Mesendoderm (in vitro differentiated cells): ENCODE data around the gene EMD.

Source experiments
- DNase-seq: peaks from one replicate; pipeline ENCODE4 v3.0.0; 2013
- H2AK5ac ChIP-seq: 2 replicates; pipeline ENCODE4 v1.6.1; 2013; ENCODE audit warnings: low read length, inconsistent platforms
- H2BK120ac ChIP-seq: 2 replicates; pipeline ENCODE4 v1.6.1; 2013; ENCODE audit warnings: low read depth, mild to moderate bottlenecking, low read length, moderate library complexity, mixed read lengths
- H2BK15ac ChIP-seq: replicated peaks from 2 replicates; pipeline ENCODE4 v1.6.1; 2013; ENCODE audit warnings: low read depth, mild to moderate bottlenecking, moderate library complexity
- H2BK5ac ChIP-seq: 2 replicates; pipeline ENCODE4 v1.6.1; 2013; ENCODE audit warnings: low read length, inconsistent platforms
- H3K18ac ChIP-seq: 2 replicates; pipeline ENCODE4 v1.6.1; 2013; ENCODE audit warnings: mild to moderate bottlenecking, low read length, mixed read lengths
- H3K23ac ChIP-seq: one replicate; pipeline ENCODE4 v1.6.1; 2013; ENCODE audit warnings: low read length
- H3K27ac ChIP-seq: 2 replicates; pipeline ENCODE4 v1.5.1; 2013; ENCODE audit warnings: low read depth, mild to moderate bottlenecking, inconsistent platforms, low read length, moderate library complexity
- H3K27me3 ChIP-seq: 2 replicates; pipeline ENCODE4 v1.6.1; 2013; ENCODE audit warnings: low read length, control low read depth, mild to moderate bottlenecking, inconsistent platforms; ENCODE audit not compliant: insufficient read depth, poor library complexity
- H3K36me3 ChIP-seq: 2 replicates; pipeline ENCODE4 v1.6.1; 2013; ENCODE audit warnings: low read length, inconsistent platforms; ENCODE audit not compliant: control insufficient read depth, insufficient read depth
- H3K4ac ChIP-seq: one replicate; pipeline ENCODE4 v1.6.1; 2013; ENCODE audit warnings: low read depth, mild to moderate bottlenecking, low read length, moderate library complexity
- H3K4me1 ChIP-seq: 2 replicates; pipeline ENCODE4 v1.6.1; 2013; ENCODE audit warnings: low read depth, low read length, inconsistent platforms; ENCODE audit not compliant: control insufficient read depth
- H3K4me2 ChIP-seq: 2 replicates; pipeline ENCODE4 v1.6.1; 2013; ENCODE audit warnings: low read length
- H3K4me3 ChIP-seq: 2 replicates; pipeline ENCODE4 v1.5.1; 2013; ENCODE audit warnings: mild to moderate bottlenecking, low read length
- H3K56ac ChIP-seq: one replicate; pipeline ENCODE4 v1.6.1; 2013; ENCODE audit warnings: low read length
- H3K79me1 ChIP-seq: 2 replicates; pipeline ENCODE4 v1.6.1; 2013; ENCODE audit warnings: low read length, inconsistent platforms
- H3K79me2 ChIP-seq: 2 replicates; pipeline ENCODE4 v1.6.1; 2013; ENCODE audit warnings: mild to moderate bottlenecking, low read length; ENCODE audit not compliant: control insufficient read depth, insufficient read depth
- H3K9ac ChIP-seq: 2 replicates; pipeline ENCODE4 v1.6.1; 2013; ENCODE audit warnings: low read length, inconsistent platforms
- H4K5ac ChIP-seq: one replicate; pipeline ENCODE4 v1.6.1; 2013; ENCODE audit warnings: low read length
- H4K8ac ChIP-seq: one replicate; pipeline ENCODE4 v1.6.1; 2013; ENCODE audit warnings: low read depth, mild to moderate bottlenecking, control low read depth, low read length, moderate library complexity
- WGBS: extraction: QIAGEN DNeasy Blood & Tissue Kit; methylation state at CpG from one replicate; pipeline ENCODE4 v1.1.7; 2013; ENCODE audit warnings: low lambda C conversion rate, missing lambda C conversion rate; ENCODE audit not compliant: insufficient coverage; ENCODE audit errors: extremely low coverage; 5-methylcytosine and 5-hydroxymethylcytosine counted together

Gene EMD

GRCh38 chrX:154409222-154409871 lies 30.3 kb downstream of the EMD start, which contains the start of gene DNASE1L1:
Gene DNASE1L1 (minus strand): TSS chrX:154409254. CDS start chrX:154405568, 3,686 bp downstream.
- Histone ChIP-seq H3K4me3 (no peak within 1 kb of the TSS), H4K5ac (no peak within 1 kb of the TSS), H2AK5ac (no peak within 1 kb of the TSS), H3K79me1 (no peaks in the 10 kb centered on the region), H3K27ac (peak within 1 kb of the TSS; percentile 78), H3K4ac (no peak within 1 kb of the TSS), H3K79me2 (no peaks in the 10 kb centered on the region), H2BK5ac (no peak within 1 kb of the TSS), H3K9ac (peak within 1 kb of the TSS; percentile 78), H3K56ac (peak within 1 kb of the TSS; percentile 83), H3K4me2 (peak within 1 kb of the TSS; percentile 44), H2BK15ac (no peak within 1 kb of the TSS), H3K23ac (no peak within 1 kb of the TSS), H3K18ac (no peak within 1 kb of the TSS), H3K4me1 (no peaks in the 10 kb centered on the region), H4K8ac (no peak within 1 kb of the TSS), H3K27me3 (no peaks in the 10 kb centered on the region), H2BK120ac (no peak within 1 kb of the TSS), H3K36me3 (no peaks in the 10 kb centered on the region)
- peak; percentile 96 for DNase-seq
- no CpG with 5 or more reads among the region's 26 CpGs for WGBS

GRCh38 chrX:154411981-154412340 lies 32.9 kb downstream of the EMD start:
- Histone ChIP-seq H3K27ac (peak overlapping the region; percentile 68), H3K36me3 (no peaks in the 10 kb centered on the region), H3K9ac (peak overlapping the region; percentile 82), H2BK5ac (no peak overlapping the region), H2BK120ac (no peak overlapping the region), H3K4ac (peak overlapping the region; percentile 75), H2BK15ac (no peak overlapping the region), H3K4me3 (peak overlapping the region; percentile 65), H3K56ac (peak overlapping the region; percentile 93), H3K27me3 (no peaks in the 10 kb centered on the region), H3K4me1 (no peaks in the 10 kb centered on the region), H4K5ac (no peak overlapping the region), H3K79me1 (no peaks in the 10 kb centered on the region), H3K79me2 (no peaks in the 10 kb centered on the region), H4K8ac (no peak overlapping the region), H3K23ac (no peak overlapping the region), H3K4me2 (peak overlapping the region; percentile 20), H2AK5ac (no peak overlapping the region), H3K18ac (no peak overlapping the region)
- no CpG with 5 or more reads among the region's 29 CpGs for WGBS
- peak; percentile 67 for DNase-seq

- H3K56ac ChIP-seq, result no peak overlapping the region
- H4K5ac ChIP-seq, result no peak overlapping the region
- no peaks in the 10 kb centered on the region for H3K79me2 ChIP-seq
- H2BK5ac ChIP-seq, result no peak overlapping the region
- H3K4ac ChIP-seq, result no peak overlapping the region
- no peak overlapping the region for H2AK5ac ChIP-seq
- no peak overlapping the region for H4K8ac ChIP-seq
- no peak overlapping the region for H2BK15ac ChIP-seq
- H3K27ac ChIP-seq, result no peak overlapping the region
- H3K36me3 ChIP-seq, result no peaks in the 10 kb centered on the region
- no peak overlapping the region for H3K4me3 ChIP-seq
- H3K4me1 ChIP-seq, result no peaks in the 10 kb centered on the region
- no CpG with 5 or more reads among the region's 4 CpGs for WGBS
- no peak overlapping the region for H2BK120ac ChIP-seq
- no peak for DNase-seq
- H3K79me1 ChIP-seq, result no peaks in the 10 kb centered on the region
- no peaks in the 10 kb centered on the region for H3K27me3 ChIP-seq
- H3K4me2 ChIP-seq, result no peak overlapping the region
- no peak overlapping the region for H3K18ac ChIP-seq
- H3K9ac ChIP-seq, result peak overlapping the region; percentile 82
- no peak overlapping the region for H3K23ac ChIP-seq
Observed at GRCh38 chrX:154412468-154412867, 33.4 kb downstream of the EMD start.

- no peaks in the 10 kb centered on the region for H3K79me2 ChIP-seq
Observed at GRCh38 chrX:154413142-154413541, 34.0 kb downstream of the EMD start.

GRCh38 chrX:154417157-154417556 lies 38.1 kb downstream of the EMD start:
- no peak for DNase-seq
- H3K4me1 ChIP-seq, result no peaks in the 10 kb centered on the region

More at GRCh38 chrX:154413142-154413541, 34.0 kb downstream of the EMD start:
- no peak overlapping the region for H2BK15ac ChIP-seq
- no peak overlapping the region for H2BK120ac ChIP-seq
- no peak overlapping the region for H3K23ac ChIP-seq
- DNase-seq, result no peak
- no peak overlapping the region for H4K5ac ChIP-seq
- H3K27me3 ChIP-seq, result no peaks in the 10 kb centered on the region
- no peaks in the 10 kb centered on the region for H3K4me1 ChIP-seq
- no peak overlapping the region for H3K4me3 ChIP-seq
- H3K79me1 ChIP-seq, result no peaks in the 10 kb centered on the region
- no peak overlapping the region for H3K9ac ChIP-seq
- H3K4ac ChIP-seq, result no peak overlapping the region
- H2BK5ac ChIP-seq, result no peak overlapping the region
- H3K27ac ChIP-seq, result no peak overlapping the region
- no peak overlapping the region for H3K56ac ChIP-seq
- H4K8ac ChIP-seq, result no peak overlapping the region
- H3K4me2 ChIP-seq, result no peak overlapping the region
- no peak overlapping the region for H3K18ac ChIP-seq
- H3K36me3 ChIP-seq, result no peaks in the 10 kb centered on the region
- WGBS, result no CpG with 5 or more reads among the region's 8 CpGs
- no peak overlapping the region for H2AK5ac ChIP-seq

GRCh38 chrX:154419189-154419588 lies 40.1 kb downstream of the EMD start:
- Histone ChIP-seq H3K4me1 (no peaks in the 10 kb centered on the region), H3K4ac (no peak overlapping the region), H3K27me3 (no peaks in the 10 kb centered on the region), H2AK5ac (no peak overlapping the region), H3K9ac (no peak overlapping the region), H3K27ac (no peak overlapping the region), H3K23ac (no peak overlapping the region), H4K8ac (no peak overlapping the region), H3K79me2 (no peaks in the 10 kb centered on the region), H2BK120ac (no peak overlapping the region), H2BK15ac (no peak overlapping the region), H3K56ac (no peak overlapping the region), H3K18ac (no peak overlapping the region), H3K36me3 (no peaks in the 10 kb centered on the region), H4K5ac (no peak overlapping the region), H3K79me1 (no peaks in the 10 kb centered on the region), H2BK5ac (no peak overlapping the region), H3K4me2 (no peak overlapping the region), H3K4me3 (no peak overlapping the region)
- DNase-seq, result no peak
- WGBS, result no CpG with 5 or more reads among the region's 8 CpGs

More at GRCh38 chrX:154417157-154417556, 38.1 kb downstream of the EMD start:
- no peaks in the 10 kb centered on the region for H3K79me2 ChIP-seq
- no peak overlapping the region for H2AK5ac ChIP-seq
- no peak overlapping the region for H3K9ac ChIP-seq
- H4K5ac ChIP-seq, result no peak overlapping the region
- no peak overlapping the region for H3K56ac ChIP-seq
- H3K27ac ChIP-seq, result no peak overlapping the region
- H2BK120ac ChIP-seq, result no peak overlapping the region
- H3K79me1 ChIP-seq, result no peaks in the 10 kb centered on the region
- no peaks in the 10 kb centered on the region for H3K27me3 ChIP-seq
- no peaks in the 10 kb centered on the region for H3K36me3 ChIP-seq
- H3K4ac ChIP-seq, result no peak overlapping the region
- no CpG with 5 or more reads among the region's 7 CpGs for WGBS
- H2BK15ac ChIP-seq, result no peak overlapping the region
- no peak overlapping the region for H2BK5ac ChIP-seq
- H3K18ac ChIP-seq, result no peak overlapping the region
- H3K4me3 ChIP-seq, result no peak overlapping the region
- no peak overlapping the region for H4K8ac ChIP-seq
- H3K4me2 ChIP-seq, result no peak overlapping the region
- no peak overlapping the region for H3K23ac ChIP-seq
